ENCODE data around the gene MYO1F. TPM values are rescaled to one million over a fixed set of nuclear protein-coding genes. Genes with fewer than 3 reads are reported as not detected.

The MYO1F gene
- total and polyA plus RNA-seq, 2 donors (not counting 1 experiment from before 2014, with no cell fraction given): 76.3 to 126 TPM

GRCh38 chr19:8529369-8530006 is 47.8 kb downstream of the MYO1F start:
- Mint-ChIP-seq H3K4me3 (no peak overlapping the region), H3K9me3 (ENCODE audit: insufficient read depth) (no peaks in the 10 kb centered on the region), H3K4me1 (peaks cover 2% of the 10 kb centered on the region), H3K27ac (no peak overlapping the region), H3K27me3 (no peaks in the 10 kb centered on the region)
- no peak overlapping the region for H3K27ac ChIP-seq (ENCODE audit: low read length in 2 of 2)
- intact Hi-C loops (cut with micrococcal nuclease): no loop called here
- H3K79me2 ChIP-seq (ENCODE audit: control insufficient read depth, insufficient read depth, low read length): no peaks in the 10 kb centered on the region
- peaks cover 0 to 7% (median 0%) of the 10 kb centered on the region in 3 donors for H3K9me3 ChIP-seq (ENCODE audit: control extremely low read depth in 1 of 3, control insufficient read depth in 2 of 3, insufficient read depth in 1 of 3, low read length in 2 of 3)
- CTCF ChIA-PET: no interaction called here
- TF ChIP-seq CTCF (IDR thresholded peaks at IDR 0.05): no peak
- no peak for TF ChIP-seq EZH2 (IDR thresholded peaks at IDR 0.05; ENCODE audit: borderline replicate concordance, insufficient read depth, low read depth, low read length, poor library complexity, severe bottlenecking)
- no peak overlapping the region for H3K4me2 ChIP-seq (replicated peaks; ENCODE audit: low read depth, low read length, poor library complexity, severe bottlenecking)
- no peaks in the 10 kb centered on the region for H4K20me1 ChIP-seq (ENCODE audit: control insufficient read depth, insufficient read depth, low read length, poor library complexity, severe bottlenecking)
- POLR2A ChIA-PET: no interaction called here
- peaks cover 3 to 54% of the 10 kb centered on the region in 2 experiments for H3K36me3 ChIP-seq (replicated peaks in 1 of 2; ENCODE audit: control extremely low read depth in 1 of 2, control insufficient read depth in 1 of 2, extremely low read depth in 1 of 2, insufficient read depth in 2 of 2, low read length in 1 of 2)
- no peaks in the 10 kb centered on the region for H3K27me3 ChIP-seq (replicated peaks in 1 of 4; ENCODE audit: control extremely low read depth in 1 of 4, control insufficient read depth in 3 of 4, insufficient read depth in 4 of 4, low read length in 3 of 4)
- 98% methylated on average over 4 of the region's 4 CpGs for WGBS (ENCODE audit: insufficient coverage)
- ATAC-seq (ENCODE audit: low read depth) (no peak), DNase-seq (no peak)
- no peak overlapping the region for H3K4me3 ChIP-seq (ENCODE audit: control extremely low read depth in 1 of 5, extremely low read depth in 1 of 5, insufficient read depth in 1 of 5, low read depth in 2 of 5, low read length in 4 of 5)
- no peak overlapping the region for H3K9ac ChIP-seq (ENCODE audit: low read length)
- no peaks in the 10 kb centered on the region for H3K4me1 ChIP-seq (ENCODE audit: control insufficient read depth in 2 of 2, insufficient read depth in 2 of 2, low read length in 2 of 2)
- no peak overlapping the region for H2AFZ ChIP-seq (ENCODE audit: insufficient read depth, low read depth, low read length, poor library complexity, severe bottlenecking)

GRCh38 chr19:8528500-8528899 is 48.7 kb downstream of the MYO1F start:
- H3K9me3 ChIP-seq (ENCODE audit: control extremely low read depth in 1 of 3, control insufficient read depth in 2 of 3, insufficient read depth in 1 of 3, low read length in 2 of 3): peaks cover 0 to 7% (median 0%) of the 10 kb centered on the region in 3 donors
- H3K27ac ChIP-seq (ENCODE audit: low read length in 2 of 2): no peak overlapping the region
- ATAC-seq (ENCODE audit: low read depth): no peak
- H3K27me3 Mint-ChIP-seq: no peaks in the 10 kb centered on the region
- peaks cover 3 to 56% of the 10 kb centered on the region in 2 experiments for H3K36me3 ChIP-seq (replicated peaks in 1 of 2; ENCODE audit: control extremely low read depth in 1 of 2, control insufficient read depth in 1 of 2, extremely low read depth in 1 of 2, insufficient read depth in 2 of 2, low read length in 1 of 2)
- TF ChIP-seq CTCF (IDR thresholded peaks at IDR 0.05): no peak
- no peak for TF ChIP-seq EZH2 (IDR thresholded peaks at IDR 0.05; ENCODE audit: borderline replicate concordance, insufficient read depth, low read depth, low read length, poor library complexity, severe bottlenecking)
- no peak overlapping the region for H3K4me3 Mint-ChIP-seq
- H3K4me2 ChIP-seq (replicated peaks; ENCODE audit: low read depth, low read length, poor library complexity, severe bottlenecking): no peak overlapping the region
- no peak for DNase-seq
- WGBS (ENCODE audit: insufficient coverage): 76% methylated on average over 3 of the region's 4 CpGs
- no peak overlapping the region for H3K4me3 ChIP-seq (ENCODE audit: control extremely low read depth in 1 of 5, extremely low read depth in 1 of 5, insufficient read depth in 1 of 5, low read depth in 2 of 5, low read length in 4 of 5)
- no peak overlapping the region for H3K27ac Mint-ChIP-seq
- no peaks in the 10 kb centered on the region for H3K27me3 ChIP-seq (replicated peaks in 1 of 4; ENCODE audit: control extremely low read depth in 1 of 4, control insufficient read depth in 3 of 4, insufficient read depth in 4 of 4, low read length in 3 of 4)
- intact Hi-C loops (cut with micrococcal nuclease): no loop called here
- H3K9me3 Mint-ChIP-seq (ENCODE audit: insufficient read depth): no peaks in the 10 kb centered on the region
- H4K20me1 ChIP-seq (ENCODE audit: control insufficient read depth, insufficient read depth, low read length, poor library complexity, severe bottlenecking): no peaks in the 10 kb centered on the region
- no peak overlapping the region for H3K9ac ChIP-seq (ENCODE audit: low read length)
- ChIA-PET CTCF (no interaction called here), POLR2A (no interaction called here)
- H3K4me1 Mint-ChIP-seq: peaks cover 2% of the 10 kb centered on the region
- no peak overlapping the region for H2AFZ ChIP-seq (ENCODE audit: insufficient read depth, low read depth, low read length, poor library complexity, severe bottlenecking)
- no peaks in the 10 kb centered on the region for H3K79me2 ChIP-seq (ENCODE audit: control insufficient read depth, insufficient read depth, low read length)
- H3K4me1 ChIP-seq (ENCODE audit: control insufficient read depth in 2 of 2, insufficient read depth in 2 of 2, low read length in 2 of 2): no peaks in the 10 kb centered on the region

Data from B cell (primary cell).